T47D (cell line): ENCODE results near the gene PSMA7.

Experiments used
- DNase-seq, 2 experiments: peaks; one replicate each; pipeline versions ENCODE4 v3.0.0 to v3.0.0-alpha.2; 2011 to 2012; ENCODE audit warnings: low read depth in 1 of 2, low spot score in 1 of 2
- JUND ChIP-seq: IDR thresholded peaks from 2 replicates; pipeline ENCODE4 v1.6.1; 2012; ENCODE audit warnings: low read depth
- in situ Hi-C: cut with HindIII; loops from 2 replicates; pipeline ENCODE4 v1.10.0; 2016; ENCODE audit warnings: low sequenced_read_pairs, low pct_unique_long_range_greater_than_20kb

The PSMA7 gene

GRCh38 chr20:62146019-62146755 lies 3.0 kb upstream of the PSMA7 start:
- in situ Hi-C loops = no loop called here
- no peak for TF ChIP-seq JUND
- DNase-seq = no peak

GRCh38 chr20:62145688-62146018 lies 2.5 kb upstream of the PSMA7 start:
- in situ Hi-C loops = no loop called here
- TF ChIP-seq JUND = no peak
- no peak for DNase-seq

GRCh38 chr20:62143957-62144825 lies 997 bp upstream of the PSMA7 start:
- in situ Hi-C loops = no loop called here
- DNase-seq = peak; percentile 79 to 87
- no peak for TF ChIP-seq JUND

GRCh38 chr20:62142252-62143080 lies 728 bp downstream of the PSMA7 start:
- no peak for DNase-seq
- no peak for TF ChIP-seq JUND
- in situ Hi-C loops = no loop called here

- DNase-seq = peak in 1 of 2 experiments; percentile 55
- TF ChIP-seq JUND = no peak
- in situ Hi-C loops = no loop called here
These were observed 1.6 kb downstream of the PSMA7 start for GRCh38 chr20:62141397-62142251.

- no peak for TF ChIP-seq JUND
- no peak for DNase-seq
- in situ Hi-C loops = no loop called here
These were observed 2.2 kb downstream of the PSMA7 start for GRCh38 chr20:62141043-62141396.

- DNase-seq = no peak
- no peak for TF ChIP-seq JUND
- in situ Hi-C loops = no loop called here
These were observed 3.6 kb downstream of the PSMA7 start for GRCh38 chr20:62139636-62140035.

GRCh38 chr20:62138912-62139311 lies 4.3 kb downstream of the PSMA7 start:
- TF ChIP-seq JUND = no peak
- in situ Hi-C loops = no loop called here
- DNase-seq = no peak

- in situ Hi-C loops = no loop called here
- DNase-seq = no peak
- TF ChIP-seq JUND = no peak
These were observed 5.0 kb downstream of the PSMA7 start for GRCh38 chr20:62138204-62138543.

GRCh38 chr20:62137478-62138203 lies 5.6 kb downstream of the PSMA7 start:
- TF ChIP-seq JUND = no peak

GRCh38 chr20:62137092-62137384 lies 6.2 kb downstream of the PSMA7 start:
- no peak for TF ChIP-seq JUND
- in situ Hi-C loops = no loop called here
- DNase-seq = no peak

More at GRCh38 chr20:62137478-62138203, 5.6 kb downstream of the PSMA7 start:
- in situ Hi-C loops = no loop called here
- no peak for DNase-seq
